Measurements from ENCODE around the gene ENOX1. TPM values are rescaled to one million over a fixed set of nuclear protein-coding genes. Genes with fewer than 3 reads are reported as not detected.

The ENOX1 gene
- total RNA-seq, 1 donor from 2014 or later = 2.5 TPM

- H3K36me3 Mint-ChIP-seq (ENCODE audit: insufficient read depth) = no peaks in the 10 kb centered on the region
- peaks cover 24% of the 10 kb centered on the region for H3K4me1 Mint-ChIP-seq (ENCODE audit: low read depth)
- DNase-seq (ENCODE audit: low spot score, unreplicated experiment) = no peak
- H3K4me3 Mint-ChIP-seq (ENCODE audit: low read depth) = no peak overlapping the region
- H3K9me3 Mint-ChIP-seq (ENCODE audit: low read depth) = no peaks in the 10 kb centered on the region
- no peak for TF ChIP-seq CTCF (IDR thresholded peaks at IDR 0.05; ENCODE audit: unreplicated experiment)
- H3K27me3 Mint-ChIP-seq = peaks cover 2% of the 10 kb centered on the region
- no peak overlapping the region for H3K27ac Mint-ChIP-seq
Measured at GRCh38 chr13:43663474-43664090, 123.2 kb downstream of the ENOX1 start.

DNA sequence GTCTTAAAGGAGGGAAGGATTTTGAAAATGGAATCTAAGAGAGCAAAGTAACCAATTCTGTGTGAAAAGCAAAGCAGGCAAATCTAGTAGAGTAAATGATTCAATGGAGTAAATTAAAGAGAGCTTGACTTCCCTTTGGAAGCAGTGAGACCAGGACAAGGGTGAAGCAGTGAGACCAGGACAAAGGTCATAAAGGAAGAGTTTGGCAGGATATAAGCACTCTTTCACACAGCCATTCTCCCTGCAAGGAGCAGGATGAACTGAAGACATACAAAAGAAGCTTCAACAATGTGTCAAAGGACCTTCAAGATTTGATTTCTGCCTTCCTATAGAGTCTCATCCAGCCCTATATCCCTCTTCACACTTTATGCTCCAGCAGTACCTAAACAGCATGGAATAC, 123.8 kb downstream of the ENOX1 start:
- no peak for TF ChIP-seq CTCF (IDR thresholded peaks at IDR 0.05; ENCODE audit: unreplicated experiment)
- Mint-ChIP-seq H3K4me1 (ENCODE audit: low read depth) (peaks cover 24% of the 10 kb centered on the region), H3K4me3 (ENCODE audit: low read depth) (no peak overlapping the region), H3K9me3 (ENCODE audit: low read depth) (no peaks in the 10 kb centered on the region), H3K27me3 (peaks cover 2% of the 10 kb centered on the region), H3K36me3 (ENCODE audit: insufficient read depth) (no peaks in the 10 kb centered on the region), H3K27ac (no peak overlapping the region)
- no peak for DNase-seq (ENCODE audit: low spot score, unreplicated experiment)

- Mint-ChIP-seq H3K27ac (no peak overlapping the region), H3K4me1 (ENCODE audit: low read depth) (peaks cover 12% of the 10 kb centered on the region), H3K36me3 (ENCODE audit: insufficient read depth) (no peaks in the 10 kb centered on the region), H3K4me3 (ENCODE audit: low read depth) (no peak overlapping the region), H3K27me3 (peaks cover 2% of the 10 kb centered on the region), H3K9me3 (ENCODE audit: low read depth) (no peaks in the 10 kb centered on the region)
- no peak for TF ChIP-seq CTCF (IDR thresholded peaks at IDR 0.05; ENCODE audit: unreplicated experiment)
- DNase-seq (ENCODE audit: low spot score, unreplicated experiment) = no peak
Measured at GRCh38 chr13:43661161-43661830, 125.5 kb downstream of the ENOX1 start.

DNA sequence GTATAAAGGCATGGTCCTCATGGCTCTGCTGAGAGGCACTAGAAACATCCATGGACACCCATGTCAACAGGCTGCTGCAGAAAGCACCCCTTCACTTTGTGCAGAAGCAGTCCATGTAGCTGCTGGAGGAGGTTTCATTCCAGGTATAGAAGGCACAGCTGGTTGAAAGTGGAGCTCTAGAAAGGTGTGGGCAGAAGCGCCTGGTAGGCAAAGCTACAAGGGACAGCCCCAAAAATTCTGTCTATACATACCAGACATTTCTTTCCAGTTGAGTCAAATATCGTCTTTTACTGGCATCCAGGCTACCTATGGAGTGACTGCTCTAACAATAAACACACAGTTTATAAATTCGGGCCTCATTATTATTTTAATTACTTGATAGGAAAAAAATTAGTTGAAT, 129.3 kb downstream of the ENOX1 start:
- peaks cover 3% of the 10 kb centered on the region for H3K27me3 Mint-ChIP-seq
- H3K9me3 Mint-ChIP-seq (ENCODE audit: low read depth) = no peaks in the 10 kb centered on the region
- no peak for TF ChIP-seq CTCF (IDR thresholded peaks at IDR 0.05; ENCODE audit: unreplicated experiment)
- H3K36me3 Mint-ChIP-seq (ENCODE audit: insufficient read depth) = no peaks in the 10 kb centered on the region
- DNase-seq (ENCODE audit: low spot score, unreplicated experiment) = no peak
- H3K4me3 Mint-ChIP-seq (ENCODE audit: low read depth) = no peak overlapping the region
- H3K4me1 Mint-ChIP-seq (ENCODE audit: low read depth) = peaks cover 1% of the 10 kb centered on the region
- no peak overlapping the region for H3K27ac Mint-ChIP-seq

DNA sequence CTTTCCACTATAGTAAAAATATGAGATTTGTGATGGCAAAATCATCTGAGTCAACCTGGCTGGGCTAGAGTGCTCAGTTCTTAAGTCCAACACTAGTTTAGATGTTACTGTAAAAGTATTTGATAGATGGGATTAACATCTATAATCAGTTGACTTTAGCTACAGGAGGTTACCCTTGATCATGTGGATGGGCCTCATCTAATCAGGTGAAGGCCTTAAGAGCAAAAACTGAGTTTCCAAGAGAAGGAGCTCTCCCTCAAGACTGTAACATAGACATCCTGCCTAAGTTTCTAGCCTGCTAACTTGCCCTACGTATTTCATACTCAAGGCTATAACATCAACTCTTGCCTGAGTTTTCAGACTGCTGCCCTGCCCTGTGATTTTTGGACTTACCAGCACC, 132.8 kb downstream of the ENOX1 start:
- no peak overlapping the region for H3K4me3 Mint-ChIP-seq (ENCODE audit: low read depth)
- no peak overlapping the region for H3K27ac Mint-ChIP-seq
- no peak for TF ChIP-seq CTCF (IDR thresholded peaks at IDR 0.05; ENCODE audit: unreplicated experiment)
- H3K27me3 Mint-ChIP-seq = peaks cover 3% of the 10 kb centered on the region
- H3K9me3 Mint-ChIP-seq (ENCODE audit: low read depth) = no peaks in the 10 kb centered on the region
- H3K4me1 Mint-ChIP-seq (ENCODE audit: low read depth) = no peaks in the 10 kb centered on the region
- DNase-seq (ENCODE audit: low spot score, unreplicated experiment) = no peak
- H3K36me3 Mint-ChIP-seq (ENCODE audit: insufficient read depth) = no peaks in the 10 kb centered on the region
